Upper lobe of left lung (tissue), 4 donors: ENCODE data around the gene MAN2A1.

Experiments used
- CTCF ChIP-seq, 6 experiments: fragments of 450-650 bp in 4 of 6; fragments of 200-600 bp in 2 of 6; sonication (generic) in 2 of 6; IDR thresholded peaks; one replicate each; pipeline ENCODE4 v1.5.1; 2016 to 2019; ENCODE audit warnings: antibody characterized with exemption in 6 of 6
- EP300 ChIP-seq, 4 donors: sonication (generic); formaldehyde crosslinking; IDR thresholded peaks; one replicate each; pipeline ENCODE4 v1.5.1; 2017; ENCODE audit warnings: antibody characterized with exemption in 4 of 4, control low read depth in 2 of 4
- POLR2A ChIP-seq, 4 donors: fragments of 450-650 bp; IDR thresholded peaks; one replicate each; pipeline ENCODE4 v1.5.1; 2016 to 2017; ENCODE audit warnings: antibody characterized with exemption in 4 of 4, mild to moderate bottlenecking in 2 of 4
- POLR2AphosphoS5 ChIP-seq, 2 donors: sonication (generic); formaldehyde crosslinking; IDR thresholded peaks; one replicate each; pipeline ENCODE4 v1.5.1; 2017; ENCODE audit warnings: antibody characterized with exemption in 2 of 2

- no peak for TF ChIP-seq CTCF (IDR thresholded peaks at IDR 0.05)
- no peak for TF ChIP-seq EP300 (IDR thresholded peaks at IDR 0.05)
- no peak for TF ChIP-seq POLR2A (IDR thresholded peaks at IDR 0.05)
- TF ChIP-seq POLR2AphosphoS5 (IDR thresholded peaks at IDR 0.05) = no peak
Measured at GRCh38 chr5:109643791-109644350, 45.9 kb upstream of the MAN2A1 start.
